ENCODE data around the gene LY6G5B.

- TF ChIP-seq CTCF (IDR thresholded peaks at IDR 0.05) (no peak), EZH2 (IDR thresholded peaks at IDR 0.05; ENCODE audit: borderline replicate concordance, insufficient read depth, low read depth, low read length, poor library complexity, severe bottlenecking) (no peak)
These were observed 48.5 kb downstream of the LY6G5B start for GRCh38 chr6:31718265-31718664.
